HEK293 (cell line): Measurements from ENCODE around the gene AGPAT1.

Source experiments
- CTCF ChIA-PET: fragments of 350-600 bp; formaldehyde crosslinking; extraction: SDS; loops from one replicate; lab custom pipeline; 2021; ENCODE audit warnings: antibody characterized with exemption; lab: Yijun Ruan, JAX
- POLR2A ChIA-PET: fragments of 300-600 bp; formaldehyde crosslinking; extraction: SDS; loops from one replicate; lab custom pipeline; 2020; ENCODE audit warnings: antibody characterized with exemption, inconsistent platforms; lab: Yijun Ruan, JAX
- H3K27ac ChIP-seq: fragments of 200-500 bp; sonication (Bioruptor generic); 2 replicates; pipeline ENCODE4 v1.5.1; 2014; ENCODE audit warnings: low read depth, low read length, control low read depth, inconsistent platforms; ENCODE audit errors: extremely low read depth
- H3K36me3 ChIP-seq, 2 experiments: fragments of 200-500 bp in 1 of 2; sonication (Bioruptor generic) in 1 of 2; 1 replicate in 1 of 2; 2 replicates in 1 of 2; pipeline ENCODE4 v1.5.1; 2014 to 2017; ENCODE audit warnings: inconsistent platforms in 2 of 2, low read length in 2 of 2; ENCODE audit not compliant: control insufficient read depth in 2 of 2, insufficient read depth in 1 of 2
- H3K4me1 ChIP-seq: fragments of 200-500 bp; sonication (Bioruptor generic); 2 replicates; pipeline ENCODE4 v1.5.1; 2014; ENCODE audit warnings: mild to moderate bottlenecking, low read length, inconsistent platforms; ENCODE audit not compliant: control insufficient read depth, insufficient read depth
- H3K4me3 ChIP-seq: 2 replicates; pipeline ENCODE4 v1.5.1; 2011; ENCODE audit warnings: low read depth, mild to moderate bottlenecking, control low read depth, low read length, moderate library complexity
- H3K9me3 ChIP-seq: fragments of 200-500 bp; sonication (Bioruptor generic); 2 replicates; pipeline ENCODE4 v1.5.1; 2014; ENCODE audit warnings: low read depth, low read length, inconsistent platforms; ENCODE audit not compliant: control insufficient read depth, insufficient read depth
- EGR2 ChIP-seq: fragments of 450-650 bp; formaldehyde crosslinking; IDR thresholded peaks from 2 replicates; pipeline ENCODE4 v1.5.1; 2016; ENCODE audit warnings: low read depth, missing biosample characterization, missing genetic modification characterization
- GLIS2 ChIP-seq: fragments of 450-650 bp; formaldehyde crosslinking; IDR thresholded peaks from 2 replicates; pipeline ENCODE4 v1.5.1; 2016; ENCODE audit warnings: missing biosample characterization, missing genetic modification characterization
- KLF10 ChIP-seq: fragments of 450-650 bp; IDR thresholded peaks from 2 replicates; pipeline ENCODE4 v1.5.1; 2018; ENCODE audit warnings: missing biosample characterization, mild to moderate bottlenecking, missing genetic modification characterization
- REPIN1 ChIP-seq: fragments of 450-650 bp; formaldehyde crosslinking; IDR thresholded peaks from 2 replicates; pipeline ENCODE4 v1.5.1; 2017; ENCODE audit warnings: missing biosample characterization, missing genetic modification characterization, low read depth
- SP2 ChIP-seq: fragments of 450-650 bp; formaldehyde crosslinking; IDR thresholded peaks from 2 replicates; pipeline ENCODE4 v1.5.1; 2016; ENCODE audit warnings: missing biosample characterization, missing genetic modification characterization
- SP3 ChIP-seq: fragments of 450-650 bp; formaldehyde crosslinking; IDR thresholded peaks from 2 replicates; pipeline ENCODE4 v1.5.1; 2016; ENCODE audit warnings: missing biosample characterization, missing genetic modification characterization
- ZBTB20 ChIP-seq: fragments of 450-650 bp; formaldehyde crosslinking; IDR thresholded peaks from 2 replicates; pipeline ENCODE4 v1.5.1; 2016; ENCODE audit warnings: missing biosample characterization, missing genetic modification characterization
- ZIC2 ChIP-seq: fragments of 450-650 bp; formaldehyde crosslinking; IDR thresholded peaks from 2 replicates; pipeline ENCODE4 v1.5.1; 2016; ENCODE audit warnings: missing biosample characterization, missing genetic modification characterization
- ZNF133 ChIP-seq: fragments of 450-650 bp; formaldehyde crosslinking; IDR thresholded peaks from 2 replicates; pipeline ENCODE4 v1.5.1; 2016; ENCODE audit warnings: missing biosample characterization, missing genetic modification characterization
- ZNF174 ChIP-seq: fragments of 450-650 bp; formaldehyde crosslinking; IDR thresholded peaks from 2 replicates; pipeline ENCODE4 v1.5.0; 2017; ENCODE audit warnings: missing biosample characterization, mild to moderate bottlenecking, missing genetic modification characterization
- ZNF175 ChIP-seq: fragments of 450-650 bp; formaldehyde crosslinking; IDR thresholded peaks from 2 replicates; pipeline ENCODE4 v1.5.1; 2016; ENCODE audit warnings: missing biosample characterization, missing genetic modification characterization
- ZNF214 ChIP-seq: fragments of 450-650 bp; formaldehyde crosslinking; IDR thresholded peaks from 2 replicates; pipeline ENCODE4 v1.5.1; 2017; ENCODE audit warnings: missing biosample characterization, mild to moderate bottlenecking, missing genetic modification characterization, borderline replicate concordance
- ZNF341 ChIP-seq: fragments of 450-650 bp; formaldehyde crosslinking; IDR thresholded peaks from 2 replicates; pipeline ENCODE4; 2016; ENCODE audit warnings: low read depth, missing biosample characterization, missing genetic modification characterization
- ZNF391 ChIP-seq: fragments of 450-650 bp; formaldehyde crosslinking; IDR thresholded peaks from 2 replicates; pipeline ENCODE4 v1.5.1; 2016; ENCODE audit warnings: low read depth, missing biosample characterization, missing genetic modification characterization, borderline replicate concordance
- ZNF501 ChIP-seq: fragments of 450-650 bp; formaldehyde crosslinking; IDR thresholded peaks from 2 replicates; pipeline ENCODE4 v1.5.1; 2016; ENCODE audit warnings: missing biosample characterization, missing genetic modification characterization
- ZNF521 ChIP-seq: fragments of 450-650 bp; formaldehyde crosslinking; IDR thresholded peaks from 2 replicates; pipeline ENCODE4 v1.5.1; 2017; ENCODE audit warnings: missing biosample characterization, mild to moderate bottlenecking, missing genetic modification characterization
- ZNF530 ChIP-seq: fragments of 450-650 bp; formaldehyde crosslinking; IDR thresholded peaks from 2 replicates; pipeline ENCODE4 v1.5.1; 2016; ENCODE audit warnings: low read depth, missing biosample characterization, missing genetic modification characterization
- ZNF76 ChIP-seq: fragments of 450-650 bp; formaldehyde crosslinking; IDR thresholded peaks from 2 replicates; pipeline ENCODE4; 2016; ENCODE audit warnings: low read depth, missing biosample characterization, missing genetic modification characterization, borderline replicate concordance
- ZNF785 ChIP-seq: fragments of 450-650 bp; formaldehyde crosslinking; IDR thresholded peaks from 2 replicates; pipeline ENCODE4 v1.5.1; 2016; ENCODE audit warnings: missing biosample characterization, missing genetic modification characterization
- ZSCAN23 ChIP-seq: fragments of 450-650 bp; formaldehyde crosslinking; IDR thresholded peaks from 2 replicates; pipeline ENCODE4 v1.5.1; 2016; ENCODE audit warnings: missing biosample characterization, missing genetic modification characterization
- TF ChIP-seq, protein P1 (sequence below): fragments of 450-650 bp; formaldehyde crosslinking; IDR thresholded peaks from 2 replicates; pipeline ENCODE4 v1.5.1; 2016; ENCODE audit warnings: missing biosample characterization, missing genetic modification characterization
- TF ChIP-seq, protein P2 (sequence below): fragments of 450-650 bp; formaldehyde crosslinking; optimal IDR thresholded peaks from 2 replicates; pipeline ENCODE3; 2016; ENCODE audit warnings: missing biosample characterization, mild to moderate bottlenecking, missing genetic modification characterization
- TF ChIP-seq, protein P3 (sequence below): fragments of 450-650 bp; formaldehyde crosslinking; IDR thresholded peaks from 2 replicates; pipeline ENCODE4 v1.5.1; 2017; ENCODE audit warnings: missing biosample characterization, missing genetic modification characterization
- TF ChIP-seq, protein P4 (sequence below): fragments of 450-650 bp; formaldehyde crosslinking; IDR thresholded peaks from 2 replicates; pipeline ENCODE4 v1.5.1; 2016; ENCODE audit warnings: missing biosample characterization, missing genetic modification characterization
- TF ChIP-seq, protein P5 (sequence below): fragments of 450-650 bp; formaldehyde crosslinking; IDR thresholded peaks from 2 replicates; pipeline ENCODE4 v1.5.1; 2016; ENCODE audit warnings: missing biosample characterization, missing genetic modification characterization
- TF ChIP-seq, protein P6 (sequence below): fragments of 450-650 bp; formaldehyde crosslinking; IDR thresholded peaks from 2 replicates; pipeline ENCODE4 v1.5.1; 2016; ENCODE audit warnings: missing biosample characterization, missing genetic modification characterization, borderline replicate concordance

AGPAT1 gene

DNA sequence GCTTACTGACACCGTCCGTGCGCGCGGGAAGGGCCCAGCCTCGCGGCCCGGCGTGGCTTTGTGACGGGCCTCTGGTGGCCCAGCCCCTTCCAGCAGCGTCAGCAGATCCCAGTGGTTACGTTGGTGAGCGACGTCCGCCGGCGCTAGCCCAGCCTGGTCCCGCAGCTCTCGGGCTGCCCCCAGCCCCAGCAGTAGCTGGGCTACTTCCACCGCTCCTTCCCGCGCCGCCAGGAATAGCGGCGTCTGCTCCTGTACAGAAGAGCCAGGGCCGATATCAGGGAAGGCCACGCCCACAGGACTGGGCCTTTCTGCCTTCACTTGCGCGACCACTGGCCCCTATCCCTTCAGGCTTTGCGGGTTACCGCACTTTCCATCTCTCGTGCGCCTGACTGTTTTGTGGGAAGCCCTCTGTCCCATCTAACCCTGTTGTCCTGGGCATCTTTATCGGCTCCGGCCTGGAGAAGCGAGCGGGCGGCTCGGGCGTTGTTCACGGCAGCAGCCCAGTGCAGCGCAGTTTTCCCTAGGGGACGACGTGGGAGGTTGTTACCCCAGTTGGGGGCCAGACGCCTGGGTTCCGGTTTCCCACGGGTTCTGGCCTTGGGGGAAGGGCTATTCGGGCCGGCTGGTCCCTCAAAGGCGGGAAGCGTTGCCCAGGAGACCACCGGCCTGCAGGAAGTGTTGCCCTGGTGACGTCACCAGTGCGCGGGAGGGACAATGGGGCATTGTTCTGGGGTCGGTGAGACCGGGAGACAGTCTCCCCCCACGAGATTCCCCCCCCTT, 20.2 kb upstream of the AGPAT1 start (continued):
- TF ChIP-seq ZNF391 (tag by site-specific recombination), result 0 out of 2 replicates have a peak, but pooled peaks have one; percentile 54
- TF ChIP-seq, protein P1, sequence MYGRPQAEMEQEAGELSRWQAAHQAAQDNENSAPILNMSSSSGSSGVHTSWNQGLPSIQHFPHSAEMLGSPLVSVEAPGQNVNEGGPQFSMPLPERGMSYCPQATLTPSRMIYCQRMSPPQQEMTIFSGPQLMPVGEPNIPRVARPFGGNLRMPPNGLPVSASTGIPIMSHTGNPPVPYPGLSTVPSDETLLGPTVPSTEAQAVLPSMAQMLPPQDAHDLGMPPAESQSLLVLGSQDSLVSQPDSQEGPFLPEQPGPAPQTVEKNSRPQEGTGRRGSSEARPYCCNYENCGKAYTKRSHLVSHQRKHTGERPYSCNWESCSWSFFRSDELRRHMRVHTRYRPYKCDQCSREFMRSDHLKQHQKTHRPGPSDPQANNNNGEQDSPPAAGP, result peak; percentile 28
- TF ChIP-seq ZIC2 (tag by site-specific recombination), result peak; percentile 75
- TF ChIP-seq, protein P2, sequence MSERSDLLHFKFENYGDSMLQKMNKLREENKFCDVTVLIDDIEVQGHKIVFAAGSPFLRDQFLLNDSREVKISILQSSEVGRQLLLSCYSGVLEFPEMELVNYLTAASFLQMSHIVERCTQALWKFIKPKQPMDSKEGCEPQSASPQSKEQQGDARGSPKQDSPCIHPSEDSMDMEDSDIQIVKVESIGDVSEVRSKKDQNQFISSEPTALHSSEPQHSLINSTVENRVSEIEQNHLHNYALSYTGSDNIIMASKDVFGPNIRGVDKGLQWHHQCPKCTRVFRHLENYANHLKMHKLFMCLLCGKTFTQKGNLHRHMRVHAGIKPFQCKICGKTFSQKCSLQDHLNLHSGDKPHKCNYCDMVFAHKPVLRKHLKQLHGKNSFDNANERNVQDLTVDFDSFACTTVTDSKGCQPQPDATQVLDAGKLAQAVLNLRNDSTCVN (tag by site-specific recombination), result peak; percentile 97
- peak; percentile 82 for TF ChIP-seq REPIN1 (tag by site-specific recombination)
- peak; percentile 91 for TF ChIP-seq ZNF501 (tag by site-specific recombination)
- peak; percentile 93 for TF ChIP-seq ZNF76
- TF ChIP-seq ZBTB20, result peak; percentile 50; the same call in 1 of the 2 replicates
- TF ChIP-seq ZNF785 (tag by site-specific recombination), result no peak; the same call in 1 of the 2 replicates
- TF ChIP-seq, protein P3, sequence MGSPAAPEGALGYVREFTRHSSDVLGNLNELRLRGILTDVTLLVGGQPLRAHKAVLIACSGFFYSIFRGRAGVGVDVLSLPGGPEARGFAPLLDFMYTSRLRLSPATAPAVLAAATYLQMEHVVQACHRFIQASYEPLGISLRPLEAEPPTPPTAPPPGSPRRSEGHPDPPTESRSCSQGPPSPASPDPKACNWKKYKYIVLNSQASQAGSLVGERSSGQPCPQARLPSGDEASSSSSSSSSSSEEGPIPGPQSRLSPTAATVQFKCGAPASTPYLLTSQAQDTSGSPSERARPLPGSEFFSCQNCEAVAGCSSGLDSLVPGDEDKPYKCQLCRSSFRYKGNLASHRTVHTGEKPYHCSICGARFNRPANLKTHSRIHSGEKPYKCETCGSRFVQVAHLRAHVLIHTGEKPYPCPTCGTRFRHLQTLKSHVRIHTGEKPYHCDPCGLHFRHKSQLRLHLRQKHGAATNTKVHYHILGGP (tag by site-specific recombination), result no peak
- TF ChIP-seq ZNF341 (tag by site-specific recombination), result peak; percentile 98

DNA sequence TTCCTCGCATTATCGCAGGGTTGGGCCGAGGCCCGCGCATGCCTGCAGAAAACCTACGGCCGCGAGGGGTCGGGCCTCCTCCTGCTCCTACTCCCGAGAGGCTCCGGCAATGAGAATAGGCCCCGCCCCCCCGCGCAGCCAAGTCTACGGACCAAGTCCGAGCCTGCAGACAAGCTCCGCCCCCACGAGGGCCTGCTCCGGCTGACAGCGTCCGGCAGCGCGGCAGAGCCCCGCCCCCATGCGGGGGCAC, 19.7 kb upstream of the AGPAT1 start:
- Histone ChIP-seq H3K27ac (peak overlapping the region; percentile 97), H3K4me1 (peaks cover 4% of the 10 kb centered on the region), H3K9me3 (no peaks in the 10 kb centered on the region), H3K4me3 (peak overlapping the region; percentile 72), H3K36me3 (no peaks in the 10 kb centered on the region)
- ChIA-PET POLR2A (interaction anchor here (0.5 to 2.3 kb wide), 24 partner anchors 8 to 775 kb away, joined by 3 to 28 read pairs (median 6); partner anchors contain the start of genes AGPAT1, ATF6B, DXO and FKBPL), CTCF (interaction anchor here (0.5 to 2.2 kb wide), 25 partner anchors 9 to 441 kb away, joined by 3 to 25 read pairs (median 5); partner anchors contain the start of genes ATF6B and HLA-DQA1)
- TF ChIP-seq ZNF521 (tag by site-specific recombination) (no peak), SP2 (tag by site-specific recombination) (peak; percentile 98), ZSCAN23 (tag by site-specific recombination) (no peak), ZNF214 (tag by site-specific recombination) (no peak), GLIS2 (peak; percentile 93), ZNF175 (tag by site-specific recombination) (no peak), ZNF133 (tag by site-specific recombination) (no peak), EGR2 (tag by site-specific recombination) (peak; percentile 22; the same call in 1 of the 2 replicates), KLF10 (tag by site-specific recombination) (peak; percentile 97), ZNF530 (tag by site-specific recombination) (no peak), ZNF174 (tag by site-specific recombination) (no peak), SP3 (tag by site-specific recombination) (peak; percentile 90)
- TF ChIP-seq, protein P4, sequence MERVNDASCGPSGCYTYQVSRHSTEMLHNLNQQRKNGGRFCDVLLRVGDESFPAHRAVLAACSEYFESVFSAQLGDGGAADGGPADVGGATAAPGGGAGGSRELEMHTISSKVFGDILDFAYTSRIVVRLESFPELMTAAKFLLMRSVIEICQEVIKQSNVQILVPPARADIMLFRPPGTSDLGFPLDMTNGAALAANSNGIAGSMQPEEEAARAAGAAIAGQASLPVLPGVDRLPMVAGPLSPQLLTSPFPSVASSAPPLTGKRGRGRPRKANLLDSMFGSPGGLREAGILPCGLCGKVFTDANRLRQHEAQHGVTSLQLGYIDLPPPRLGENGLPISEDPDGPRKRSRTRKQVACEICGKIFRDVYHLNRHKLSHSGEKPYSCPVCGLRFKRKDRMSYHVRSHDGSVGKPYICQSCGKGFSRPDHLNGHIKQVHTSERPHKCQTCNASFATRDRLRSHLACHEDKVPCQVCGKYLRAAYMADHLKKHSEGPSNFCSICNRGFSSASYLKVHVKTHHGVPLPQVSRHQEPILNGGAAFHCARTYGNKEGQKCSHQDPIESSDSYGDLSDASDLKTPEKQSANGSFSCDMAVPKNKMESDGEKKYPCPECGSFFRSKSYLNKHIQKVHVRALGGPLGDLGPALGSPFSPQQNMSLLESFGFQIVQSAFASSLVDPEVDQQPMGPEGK (tag by site-specific recombination), result no peak
- TF ChIP-seq, protein P5, sequence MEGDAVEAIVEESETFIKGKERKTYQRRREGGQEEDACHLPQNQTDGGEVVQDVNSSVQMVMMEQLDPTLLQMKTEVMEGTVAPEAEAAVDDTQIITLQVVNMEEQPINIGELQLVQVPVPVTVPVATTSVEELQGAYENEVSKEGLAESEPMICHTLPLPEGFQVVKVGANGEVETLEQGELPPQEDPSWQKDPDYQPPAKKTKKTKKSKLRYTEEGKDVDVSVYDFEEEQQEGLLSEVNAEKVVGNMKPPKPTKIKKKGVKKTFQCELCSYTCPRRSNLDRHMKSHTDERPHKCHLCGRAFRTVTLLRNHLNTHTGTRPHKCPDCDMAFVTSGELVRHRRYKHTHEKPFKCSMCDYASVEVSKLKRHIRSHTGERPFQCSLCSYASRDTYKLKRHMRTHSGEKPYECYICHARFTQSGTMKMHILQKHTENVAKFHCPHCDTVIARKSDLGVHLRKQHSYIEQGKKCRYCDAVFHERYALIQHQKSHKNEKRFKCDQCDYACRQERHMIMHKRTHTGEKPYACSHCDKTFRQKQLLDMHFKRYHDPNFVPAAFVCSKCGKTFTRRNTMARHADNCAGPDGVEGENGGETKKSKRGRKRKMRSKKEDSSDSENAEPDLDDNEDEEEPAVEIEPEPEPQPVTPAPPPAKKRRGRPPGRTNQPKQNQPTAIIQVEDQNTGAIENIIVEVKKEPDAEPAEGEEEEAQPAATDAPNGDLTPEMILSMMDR (tag by site-specific recombination), result peak; percentile 85
- TF ChIP-seq, protein P6, sequence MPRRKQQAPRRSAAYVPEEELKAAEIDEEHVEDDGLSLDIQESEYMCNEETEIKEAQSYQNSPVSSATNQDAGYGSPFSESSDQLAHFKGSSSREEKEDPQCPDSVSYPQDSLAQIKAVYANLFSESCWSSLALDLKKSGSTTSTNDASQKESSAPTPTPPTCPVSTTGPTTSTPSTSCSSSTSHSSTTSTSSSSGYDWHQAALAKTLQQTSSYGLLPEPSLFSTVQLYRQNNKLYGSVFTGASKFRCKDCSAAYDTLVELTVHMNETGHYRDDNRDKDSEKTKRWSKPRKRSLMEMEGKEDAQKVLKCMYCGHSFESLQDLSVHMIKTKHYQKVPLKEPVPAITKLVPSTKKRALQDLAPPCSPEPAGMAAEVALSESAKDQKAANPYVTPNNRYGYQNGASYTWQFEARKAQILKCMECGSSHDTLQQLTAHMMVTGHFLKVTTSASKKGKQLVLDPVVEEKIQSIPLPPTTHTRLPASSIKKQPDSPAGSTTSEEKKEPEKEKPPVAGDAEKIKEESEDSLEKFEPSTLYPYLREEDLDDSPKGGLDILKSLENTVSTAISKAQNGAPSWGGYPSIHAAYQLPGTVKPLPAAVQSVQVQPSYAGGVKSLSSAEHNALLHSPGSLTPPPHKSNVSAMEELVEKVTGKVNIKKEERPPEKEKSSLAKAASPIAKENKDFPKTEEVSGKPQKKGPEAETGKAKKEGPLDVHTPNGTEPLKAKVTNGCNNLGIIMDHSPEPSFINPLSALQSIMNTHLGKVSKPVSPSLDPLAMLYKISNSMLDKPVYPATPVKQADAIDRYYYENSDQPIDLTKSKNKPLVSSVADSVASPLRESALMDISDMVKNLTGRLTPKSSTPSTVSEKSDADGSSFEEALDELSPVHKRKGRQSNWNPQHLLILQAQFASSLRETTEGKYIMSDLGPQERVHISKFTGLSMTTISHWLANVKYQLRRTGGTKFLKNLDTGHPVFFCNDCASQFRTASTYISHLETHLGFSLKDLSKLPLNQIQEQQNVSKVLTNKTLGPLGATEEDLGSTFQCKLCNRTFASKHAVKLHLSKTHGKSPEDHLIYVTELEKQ, result no peak
